CD4-positive, CD25-positive, alpha-beta regulatory T cell (primary cell): ENCODE results near the gene NRN1L. TPM values are rescaled to one million over a fixed set of nuclear protein-coding genes. Genes with fewer than 3 reads are reported as not detected.
A peak's percentile ranks its signal among the peaks of the same experiment; 100 is the strongest.
"Not testable (repeated sequence)": the region's sequence is repeated elsewhere in the genome, so short reads cannot be mapped to it uniquely, and the experiment has no call there.

Source experiments
- ATAC-seq, 2 donors: fragments of 150-1000 bp; cut with Tn5 transposase; one replicate each; pipeline ENCODE4 v1.10.0; 2021; ENCODE audit warnings: low read depth in 2 of 2, moderate number of reproducible peaks in 2 of 2, moderate library complexity in 1 of 2
- DNase-seq, 3 donors: peaks; one replicate each; pipeline versions ENCODE4 v3.0.0 to v3.0.0-alpha.2; 2012 to 2022; ENCODE audit warnings: mixed read lengths in 1 of 3
- H3K27ac ChIP-seq: one replicate; pipeline ENCODE4 v1.7.0; 2013; ENCODE audit warnings: mild to moderate bottlenecking, low read length; ENCODE audit not compliant: insufficient read depth, poor library complexity, severe bottlenecking
- H3K27me3 ChIP-seq: one replicate; pipeline ENCODE4 v1.7.0; 2013; ENCODE audit warnings: low read length; ENCODE audit not compliant: control insufficient read depth, insufficient read depth
- H3K36me3 ChIP-seq: one replicate; pipeline ENCODE4 v1.7.0; 2013; ENCODE audit warnings: mild to moderate bottlenecking, low read length, moderate library complexity; ENCODE audit not compliant: control insufficient read depth, insufficient read depth
- H3K4me1 ChIP-seq: 2 replicates; pipeline ENCODE4 v1.7.0; 2013; ENCODE audit warnings: mild to moderate bottlenecking, low read length; ENCODE audit not compliant: insufficient read depth, control insufficient read depth, poor library complexity, severe bottlenecking
- H3K4me3 ChIP-seq: one replicate; pipeline ENCODE4 v1.7.0; 2013; ENCODE audit warnings: low read depth, mild to moderate bottlenecking, low read length, moderate library complexity
- H3K9me3 ChIP-seq, 2 experiments: 1 replicate in 1 of 2; 2 replicates in 1 of 2; pipeline ENCODE4 v1.7.0; 2013; ENCODE audit warnings: low read length in 2 of 2, mild to moderate bottlenecking in 1 of 2, moderate library complexity in 1 of 2; ENCODE audit not compliant: control insufficient read depth in 2 of 2
- H3K27ac Mint-ChIP-seq, 3 donors: one replicate each; pipeline ENCODE4 v1.8.0; 2020 to 2022; ENCODE audit warnings: mild to moderate bottlenecking in 3 of 3, mixed read lengths in 3 of 3, moderate library complexity in 2 of 3
- H3K27me3 Mint-ChIP-seq: one replicate; pipeline ENCODE4 v1.8.0; 2022; ENCODE audit warnings: mild to moderate bottlenecking, mixed read lengths
- H3K36me3 Mint-ChIP-seq: one replicate; pipeline ENCODE4 v1.8.0; 2020; ENCODE audit warnings: mixed read lengths
- H3K4me1 Mint-ChIP-seq, 4 donors: one replicate each; pipeline ENCODE4 v1.8.0; 2020 to 2022; ENCODE audit warnings: mixed read lengths in 4 of 4, mild to moderate bottlenecking in 1 of 4
- H3K4me3 Mint-ChIP-seq, 4 donors: one replicate each; pipeline ENCODE4 v1.8.0; 2020 to 2022; ENCODE audit warnings: mild to moderate bottlenecking in 4 of 4, mixed read lengths in 4 of 4, moderate library complexity in 3 of 4
- H3K9me3 Mint-ChIP-seq, 7 donors: one replicate each; pipeline ENCODE4 v1.8.0; 2020 to 2022; ENCODE audit warnings: mixed read lengths in 7 of 7, mild to moderate bottlenecking in 3 of 7, moderate library complexity in 2 of 7
- polyA plus RNA-seq, 4 donors: library from polyadenylated mRNA; unstranded; fragments of 300-500 nt; fragmentation: Illumina TruSeq; gene quantifications; one replicate each; pipeline ENCODE4 v1.2.3, GENCODE V29; 2021
- total RNA-seq: library from RNA; stranded (reverse); gene quantifications from one replicate; pipeline ENCODE4 v1.2.3, GENCODE V29; 2022

The NRN1L gene
- total and polyA plus RNA-seq, 5 donors from 2014 or later = 0.37 to 2.7 (median 0.65) TPM; not detected in 2

- Mint-ChIP-seq H3K9me3 (no peaks in the 10 kb centered on the region), H3K4me3 (no peak overlapping the region), H3K36me3 (peaks cover 9% of the 10 kb centered on the region)
Measured at GRCh38 chr16:67901734-67902133, 17.0 kb downstream of the NRN1L start.

DNA sequence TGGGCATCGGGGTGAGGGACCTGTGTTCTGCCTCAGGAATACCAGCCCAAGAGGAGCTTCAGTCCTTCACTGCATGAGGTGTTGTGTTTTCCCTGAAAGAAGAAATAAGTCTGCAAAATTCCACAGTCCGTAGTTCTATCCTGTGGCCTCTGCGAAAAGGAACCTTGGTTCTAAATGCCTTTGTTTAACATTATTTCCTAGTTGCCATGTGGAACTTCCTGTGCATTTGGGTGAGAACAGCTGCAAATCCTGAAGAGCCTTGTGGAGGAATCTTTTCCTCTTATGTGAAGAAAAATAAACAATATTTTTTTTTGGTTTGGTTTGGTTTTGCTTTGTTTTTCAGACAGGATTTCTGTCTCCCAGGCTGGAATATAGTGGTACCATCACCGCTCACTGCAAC is 18.1 kb downstream of the NRN1L start:
- Mint-ChIP-seq H3K4me3 (no peak overlapping the region), H3K9me3 (no peaks in the 10 kb centered on the region), H3K36me3 (peaks cover 13% of the 10 kb centered on the region), H3K4me1 (peaks cover 6 to 34% (median 15%) of the 10 kb centered on the region in 4 donors), H3K27ac (peak overlapping the region in 1 of 3 donors; percentile 58), H3K27me3 (no peaks in the 10 kb centered on the region)
- no peaks in the 10 kb centered on the region for H3K9me3 ChIP-seq
- DNase-seq (no peak), ATAC-seq (no peak)
- H3K27ac ChIP-seq = no peak overlapping the region
- no peaks in the 10 kb centered on the region for H3K27me3 ChIP-seq
- no peaks in the 10 kb centered on the region for H3K36me3 ChIP-seq
- no peaks in the 10 kb centered on the region for H3K4me1 ChIP-seq
- no peak overlapping the region for H3K4me3 ChIP-seq

More at GRCh38 chr16:67901734-67902133, 17.0 kb downstream of the NRN1L start:
- no peak overlapping the region for H3K27ac ChIP-seq
- no peaks in the 10 kb centered on the region for H3K27me3 Mint-ChIP-seq
- no peaks in the 10 kb centered on the region for H3K4me1 ChIP-seq
- no peaks in the 10 kb centered on the region for H3K27me3 ChIP-seq
- H3K27ac Mint-ChIP-seq = no peak overlapping the region
- H3K4me3 ChIP-seq = no peak overlapping the region
- H3K9me3 ChIP-seq = no peaks in the 10 kb centered on the region
- DNase-seq = no peak
- no peak for ATAC-seq
- no peaks in the 10 kb centered on the region for H3K36me3 ChIP-seq
- peaks cover 6 to 41% (median 23%) of the 10 kb centered on the region in 4 donors for H3K4me1 Mint-ChIP-seq

DNA sequence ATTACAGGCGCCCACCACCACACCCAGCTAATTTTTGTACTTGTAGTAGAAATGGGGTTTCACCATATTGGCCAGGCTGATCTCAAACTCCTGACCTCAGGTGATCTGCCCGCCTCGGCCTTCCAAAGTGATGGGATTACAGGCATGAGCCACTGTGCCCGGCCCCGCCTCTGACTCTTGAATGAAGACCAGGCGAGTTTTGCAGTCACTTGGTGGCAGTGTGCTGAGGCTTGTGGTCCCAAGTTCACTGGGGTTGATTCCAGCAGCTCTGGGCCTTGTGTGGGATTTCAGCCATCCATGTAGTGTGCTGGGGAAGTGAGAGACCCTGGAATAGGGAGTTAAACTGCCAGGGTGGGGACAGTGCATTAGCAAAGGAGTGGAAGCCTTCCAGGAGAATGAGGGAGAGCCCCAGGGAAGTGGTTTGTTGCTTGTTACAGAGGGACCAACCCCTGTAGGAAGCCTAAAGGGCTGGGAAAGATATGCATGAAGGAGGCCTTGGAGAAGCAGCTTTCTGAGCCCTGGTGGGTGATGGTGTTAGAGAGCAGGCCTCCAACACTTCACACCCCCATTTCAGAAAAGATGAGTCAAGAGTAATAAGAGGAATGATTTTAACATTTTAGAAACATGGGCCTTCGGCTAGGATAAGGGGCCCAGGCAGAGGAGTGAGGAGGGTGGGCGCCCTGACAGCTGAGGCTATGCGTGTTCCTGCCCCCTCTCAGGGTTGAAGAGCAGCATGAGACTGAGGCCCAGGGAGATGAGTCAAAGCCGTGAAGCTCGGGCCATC is 22.9 kb downstream of the NRN1L start:
- Mint-ChIP-seq H3K4me3 (no peak overlapping the region), H3K4me1 (peaks cover 6 to 25% (median 9%) of the 10 kb centered on the region in 4 donors), H3K9me3 (no peaks in the 10 kb centered on the region), H3K27me3 (no peaks in the 10 kb centered on the region), H3K27ac (peak overlapping the region in 2 of 3 donors; percentile 20 to 95), H3K36me3 (peaks cover 16% of the 10 kb centered on the region)
- H3K4me1 ChIP-seq = no peaks in the 10 kb centered on the region
- DNase-seq (no peak), ATAC-seq (no peak)
- no peaks in the 10 kb centered on the region for H3K9me3 ChIP-seq
- no peaks in the 10 kb centered on the region for H3K27me3 ChIP-seq
- no peak overlapping the region for H3K4me3 ChIP-seq
- peaks cover 22% of the 10 kb centered on the region for H3K36me3 ChIP-seq
- H3K27ac ChIP-seq = no peak overlapping the region

DNA sequence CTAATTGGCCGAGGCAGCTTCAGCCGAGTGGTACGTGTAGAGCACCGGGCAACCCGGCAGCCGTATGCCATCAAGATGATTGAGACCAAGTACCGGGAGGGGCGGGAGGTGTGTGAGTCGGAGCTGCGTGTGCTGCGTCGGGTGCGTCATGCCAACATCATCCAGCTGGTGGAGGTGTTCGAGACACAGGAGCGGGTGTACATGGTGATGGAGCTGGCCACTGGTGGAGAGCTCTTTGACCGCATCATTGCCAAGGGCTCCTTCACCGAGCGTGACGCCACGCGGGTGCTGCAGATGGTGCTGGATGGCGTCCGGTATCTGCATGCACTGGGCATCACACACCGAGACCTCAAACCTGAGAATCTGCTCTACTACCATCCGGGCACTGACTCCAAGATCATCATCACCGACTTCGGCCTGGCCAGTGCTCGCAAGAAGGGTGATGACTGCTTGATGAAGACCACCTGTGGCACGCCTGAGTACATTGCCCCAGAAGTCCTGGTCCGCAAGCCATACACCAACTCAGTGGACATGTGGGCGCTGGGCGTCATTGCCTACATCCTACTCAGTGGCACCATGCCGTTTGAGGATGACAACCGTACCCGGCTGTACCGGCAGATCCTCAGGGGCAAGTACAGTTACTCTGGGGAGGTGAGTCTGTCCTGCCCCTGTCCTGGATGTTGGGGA is 24.5 kb downstream of the NRN1L start:
- no peak for ATAC-seq
- Mint-ChIP-seq H3K4me1 (peaks cover 6 to 19% (median 7%) of the 10 kb centered on the region in 4 donors), H3K36me3 (peaks cover 14% of the 10 kb centered on the region), H3K27ac (peak overlapping the region in 2 of 3 donors; percentile 15 to 71), H3K9me3 (no peaks in the 10 kb centered on the region), H3K4me3 (no peak overlapping the region), H3K27me3 (no peaks in the 10 kb centered on the region)
- no peak overlapping the region for H3K27ac ChIP-seq
- no peaks in the 10 kb centered on the region for H3K9me3 ChIP-seq
- no peaks in the 10 kb centered on the region for H3K27me3 ChIP-seq
- DNase-seq = no peak
- peaks cover 22% of the 10 kb centered on the region for H3K36me3 ChIP-seq
- H3K4me3 ChIP-seq = no peak overlapping the region
- no peaks in the 10 kb centered on the region for H3K4me1 ChIP-seq

DNA sequence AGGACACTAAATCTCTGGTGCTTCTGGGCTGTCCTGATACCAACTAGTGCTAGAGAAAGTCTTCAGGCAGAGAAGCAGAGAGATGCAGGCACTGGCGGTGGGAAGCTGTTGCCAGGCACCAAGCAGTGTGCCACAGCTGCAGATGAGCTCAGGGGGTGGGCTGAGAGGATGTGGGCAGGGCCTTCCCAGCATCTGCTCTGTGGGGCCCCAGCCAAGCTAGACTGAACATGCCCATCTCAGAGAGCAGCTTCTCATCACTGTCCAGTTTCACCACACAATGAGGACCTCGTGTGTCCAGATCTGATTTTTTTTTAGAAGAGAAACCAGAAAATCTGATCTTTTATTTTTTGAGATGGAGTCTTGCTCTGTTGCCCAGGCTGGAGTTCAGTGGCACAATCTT is 25.5 kb downstream of the NRN1L start:
- H3K4me1 Mint-ChIP-seq = peaks cover 3 to 22% (median 7%) of the 10 kb centered on the region in 4 donors
- no peak overlapping the region for H3K4me3 Mint-ChIP-seq
- DNase-seq = peak in 1 of 3 donors; percentile 47
- Histone ChIP-seq H3K9me3 (no peaks in the 10 kb centered on the region), H3K27me3 (no peaks in the 10 kb centered on the region), H3K4me1 (no peaks in the 10 kb centered on the region), H3K27ac (no peak overlapping the region), H3K36me3 (peaks cover 22% of the 10 kb centered on the region), H3K4me3 (no peak overlapping the region)
- peak; percentile 70 to 77 for ATAC-seq
- H3K9me3 Mint-ChIP-seq = no peaks in the 10 kb centered on the region
- H3K27ac Mint-ChIP-seq = peak overlapping the region in 1 of 3 donors; percentile 38
- H3K36me3 Mint-ChIP-seq = peaks cover 19% of the 10 kb centered on the region
- no peaks in the 10 kb centered on the region for H3K27me3 Mint-ChIP-seq

DNA sequence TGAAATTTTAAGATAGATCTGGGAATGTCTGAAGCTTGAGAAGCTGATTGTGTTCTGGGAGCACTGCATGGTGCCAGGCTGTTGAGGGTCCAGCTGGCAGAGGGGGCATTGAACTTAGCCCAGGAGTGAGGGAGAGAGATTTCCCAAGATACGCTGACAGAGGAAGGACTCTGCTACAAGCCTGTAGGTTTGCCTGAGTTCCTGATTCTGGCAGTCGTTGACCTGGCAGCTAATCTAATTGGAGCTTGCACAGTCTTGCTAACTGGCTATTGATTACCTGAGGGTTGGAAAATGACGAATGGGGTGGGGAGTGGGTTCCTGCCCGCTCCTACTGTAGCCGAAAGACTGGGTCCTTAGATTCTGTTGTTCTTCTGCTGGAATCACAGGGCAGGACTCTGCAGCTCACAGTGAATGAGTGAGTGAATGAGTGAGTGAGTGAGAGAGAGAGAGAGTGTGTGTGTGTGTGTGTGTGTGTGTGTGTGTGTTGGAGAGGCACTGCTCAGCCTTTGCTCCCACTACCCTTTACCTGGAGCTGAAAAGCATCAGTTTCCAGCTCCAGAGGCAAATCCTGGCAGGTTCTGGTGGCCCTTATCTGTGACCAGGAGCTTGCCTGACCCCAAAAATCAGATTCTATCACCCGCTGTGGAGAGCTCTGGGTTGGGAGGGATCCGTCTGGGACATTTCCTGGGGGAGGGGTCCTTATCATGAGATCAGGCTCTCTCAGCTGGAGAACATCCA is 30.2 kb downstream of the NRN1L start:
- ATAC-seq (no peak), DNase-seq (no peak)
- H3K27me3 Mint-ChIP-seq = no peaks in the 10 kb centered on the region
- no peak overlapping the region for H3K4me3 Mint-ChIP-seq
- peaks cover 29% of the 10 kb centered on the region for H3K36me3 Mint-ChIP-seq
- Histone ChIP-seq H3K9me3 (no peaks in the 10 kb centered on the region), H3K36me3 (peaks cover 26% of the 10 kb centered on the region), H3K27ac (no peak overlapping the region), H3K4me1 (peaks cover 3% of the 10 kb centered on the region), H3K4me3 (no peak overlapping the region), H3K27me3 (no peaks in the 10 kb centered on the region)
- peaks cover 0 to 3% (median 0%) of the 10 kb centered on the region in 7 donors for H3K9me3 Mint-ChIP-seq
- H3K27ac Mint-ChIP-seq = peak overlapping the region; percentile 48 to 88 (median 59)
- H3K4me1 Mint-ChIP-seq = peaks cover 0 to 38% (median 24%) of the 10 kb centered on the region in 4 donors

- H3K4me3 Mint-ChIP-seq, ATAC-seq, H3K9me3 Mint-ChIP-seq, H3K4me1 ChIP-seq, H3K27me3 ChIP-seq, DNase-seq, H3K27ac ChIP-seq, H3K9me3 ChIP-seq, H3K27me3 Mint-ChIP-seq, H3K4me3 ChIP-seq: not testable (repeated sequence)
- peak overlapping the region in 2 of 3 donors; percentile 48 to 88 for H3K27ac Mint-ChIP-seq
- H3K36me3 Mint-ChIP-seq = peaks cover 29% of the 10 kb centered on the region
- peaks cover 25% of the 10 kb centered on the region for H3K36me3 ChIP-seq
- H3K4me1 Mint-ChIP-seq = peaks cover 0 to 35% (median 24%) of the 10 kb centered on the region in 4 donors
Measured at GRCh38 chr16:67915496-67915769, 30.7 kb downstream of the NRN1L start.
